Measurements from ENCODE around the gene ZNF398. TPM values are rescaled to one million over a fixed set of nuclear protein-coding genes. Genes with fewer than 3 reads are reported as not detected.
A peak's percentile ranks its signal among the peaks of the same experiment; 100 is the strongest.

ZNF398 gene
- total and polyA plus RNA-seq, 2 of the 13 experiments (the other 11 are each of a cell fraction or from before 2014, with no cell fraction given) = 3.0 to 8.9 TPM

GRCh38 chr7:149147072-149147751, at the start of gene ZNF398 (continued):
- TF ChIP-seq MYPOP (CRISPR knock-in tag; IDR thresholded peaks at IDR 0.05) (no peak; the same call in 1 of the 2 replicates), ZUFSP (CRISPR knock-in tag; IDR thresholded peaks at IDR 0.05; ENCODE audit: borderline replicate concordance) (no peak), MTF1 (CRISPR knock-in tag; IDR thresholded peaks at IDR 0.05) (no peak), ZNF780A (CRISPR knock-in tag; IDR thresholded peaks at IDR 0.05) (no peak), MAFF (IDR thresholded peaks at IDR 0.05; ENCODE audit: low read depth, low read length) (no peak), KDM5B (CRISPR knock-in tag; IDR thresholded peaks at IDR 0.05; ENCODE audit: borderline replicate concordance) (no peak), SIN3A (IDR thresholded peaks at IDR 0.05; ENCODE audit: borderline replicate concordance, low read depth, low read length) (no peak), ZNF598 (CRISPR knock-in tag; IDR thresholded peaks at IDR 0.05; ENCODE audit: borderline replicate concordance) (no peak), ELF1 (CRISPR knock-in tag; IDR thresholded peaks at IDR 0.05) (no peak), JDP2 (CRISPR knock-in tag; IDR thresholded peaks at IDR 0.05; ENCODE audit: borderline replicate concordance) (no peak; the same call in 1 of the 2 replicates), TFAP4 (IDR thresholded peaks at IDR 0.05; ENCODE audit: borderline replicate concordance, low read depth) (peak; percentile 70; the same call in 1 of the 2 replicates), MED1 (CRISPR knock-in tag; IDR thresholded peaks at IDR 0.05) (peak; percentile 46), UBTF (CRISPR knock-in tag; IDR thresholded peaks at IDR 0.05) (no peak; the same call in 1 of the 2 replicates), SALL2 (CRISPR knock-in tag; IDR thresholded peaks at IDR 0.05) (peak; percentile 58), IRF2 (CRISPR knock-in tag; IDR thresholded peaks at IDR 0.05) (no peak), ZFP41 (CRISPR knock-in tag; IDR thresholded peaks at IDR 0.05; ENCODE audit: borderline replicate concordance) (no peak), ZNF782 (CRISPR knock-in tag; IDR thresholded peaks at IDR 0.05; ENCODE audit: borderline replicate concordance) (no peak; the same call in 1 of the 2 replicates), ETV6 (CRISPR knock-in tag; conservative IDR thresholded peaks at IDR 0.05) (no peak), CEBPB (IDR thresholded peaks at IDR 0.05; ENCODE audit: borderline replicate concordance, low read depth, low read length) (no peak), NFE2 (CRISPR knock-in tag; IDR thresholded peaks at IDR 0.05) (no peak), CEBPZ (IDR thresholded peaks at IDR 0.05; ENCODE audit: low read length) (no peak)
